Measurements from ENCODE around the gene KRT71. TPM values are rescaled to one million over a fixed set of nuclear protein-coding genes. Genes with fewer than 3 reads are reported as not detected.

KRT71 gene
- total RNA-seq (not detected), total RNA-seq (0 to 0.11 (median 0) reads per million in 172 experiments)
- polyA plus RNA-seq (2013, experiment 1 of 2), result not detected
- polyA plus RNA-seq (2013, experiment 2 of 2), result not detected

GRCh38 chr12:52552681-52553195, at the start of gene KRT71:
KRT71 (minus strand) TSS chr12:52553145; CDS start chr12:52553077, 68 bp downstream.
- ChIA-PET POLR2A (no interaction called here), CTCF (no interaction called here)
- H3K27me3 Mint-ChIP-seq, result no peaks in the 10 kb centered on the region
- Histone ChIP-seq H3K36me3 (ENCODE audit: insufficient read depth, low read length) (no peaks in the 10 kb centered on the region), H3K4me3 (ENCODE audit: low read length) (no peak within 1 kb of the TSS), H3K9me3 (ENCODE audit: control insufficient read depth in 1 of 2, insufficient read depth in 1 of 2, low read length in 2 of 2) (no peaks in the 10 kb centered on the region), H3K27me3 (ENCODE audit: control insufficient read depth in 1 of 2, insufficient read depth in 2 of 2, low read length in 2 of 2) (no peaks in the 10 kb centered on the region), H3K27ac (ENCODE audit: low read depth in 1 of 2, low read length in 2 of 2) (no peak within 1 kb of the TSS), H3K4me1 (ENCODE audit: insufficient read depth, low read length) (peaks cover 5% of the 10 kb centered on the region)
- TF ChIP-seq, protein P1, sequence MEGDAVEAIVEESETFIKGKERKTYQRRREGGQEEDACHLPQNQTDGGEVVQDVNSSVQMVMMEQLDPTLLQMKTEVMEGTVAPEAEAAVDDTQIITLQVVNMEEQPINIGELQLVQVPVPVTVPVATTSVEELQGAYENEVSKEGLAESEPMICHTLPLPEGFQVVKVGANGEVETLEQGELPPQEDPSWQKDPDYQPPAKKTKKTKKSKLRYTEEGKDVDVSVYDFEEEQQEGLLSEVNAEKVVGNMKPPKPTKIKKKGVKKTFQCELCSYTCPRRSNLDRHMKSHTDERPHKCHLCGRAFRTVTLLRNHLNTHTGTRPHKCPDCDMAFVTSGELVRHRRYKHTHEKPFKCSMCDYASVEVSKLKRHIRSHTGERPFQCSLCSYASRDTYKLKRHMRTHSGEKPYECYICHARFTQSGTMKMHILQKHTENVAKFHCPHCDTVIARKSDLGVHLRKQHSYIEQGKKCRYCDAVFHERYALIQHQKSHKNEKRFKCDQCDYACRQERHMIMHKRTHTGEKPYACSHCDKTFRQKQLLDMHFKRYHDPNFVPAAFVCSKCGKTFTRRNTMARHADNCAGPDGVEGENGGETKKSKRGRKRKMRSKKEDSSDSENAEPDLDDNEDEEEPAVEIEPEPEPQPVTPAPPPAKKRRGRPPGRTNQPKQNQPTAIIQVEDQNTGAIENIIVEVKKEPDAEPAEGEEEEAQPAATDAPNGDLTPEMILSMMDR (IDR thresholded peaks at IDR 0.05), result no peak
- ATAC-seq (ENCODE audit: poor library complexity) (no peak), DNase-seq (no peak)
- no peaks in the 10 kb centered on the region for H3K9me3 Mint-ChIP-seq
- intact Hi-C loops (cut with DNase I, micrococcal nuclease), result no loop called here
- no peaks in the 10 kb centered on the region for H3K4me1 Mint-ChIP-seq (ENCODE audit: low read depth)
- H3K27ac Mint-ChIP-seq, result no peak within 1 kb of the TSS
- no peaks in the 10 kb centered on the region for H3K36me3 Mint-ChIP-seq (ENCODE audit: low read depth)
- H3K4me3 Mint-ChIP-seq, result no peak within 1 kb of the TSS

DNA sequence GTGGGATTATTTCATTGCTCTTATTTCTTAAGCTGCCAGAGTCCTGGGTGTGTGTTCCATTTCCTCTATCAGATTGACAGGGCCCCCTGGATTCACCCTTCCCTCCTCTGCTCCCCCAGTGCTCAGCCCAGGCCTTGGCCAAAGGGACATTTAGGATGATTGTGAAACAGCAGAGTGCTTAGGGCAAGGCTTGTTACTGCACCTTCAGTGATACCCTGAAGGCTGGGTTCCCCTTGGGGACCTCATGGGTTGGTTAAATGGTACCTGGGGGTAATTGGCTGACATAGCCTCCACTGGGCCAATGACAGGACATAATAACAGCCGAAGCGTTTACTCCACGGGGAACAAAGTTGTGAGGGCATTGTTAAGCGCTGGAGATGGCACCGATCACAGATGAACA, 49.6 kb upstream of the KRT71 start:
- Histone ChIP-seq H3K27ac (ENCODE audit: low read depth in 1 of 2, low read length in 2 of 2) (no peak overlapping the region), H3K4me3 (ENCODE audit: low read length) (no peak overlapping the region), H3K36me3 (ENCODE audit: insufficient read depth, low read length) (no peaks in the 10 kb centered on the region), H3K4me1 (ENCODE audit: insufficient read depth, low read length) (peaks cover 50% of the 10 kb centered on the region), H3K27me3 (ENCODE audit: control insufficient read depth in 1 of 2, insufficient read depth in 2 of 2, low read length in 2 of 2) (peaks cover 0 to 7% of the 10 kb centered on the region in 2 experiments), H3K9me3 (ENCODE audit: control insufficient read depth in 1 of 2, insufficient read depth in 1 of 2, low read length in 2 of 2) (peaks cover 0 to 4% of the 10 kb centered on the region in 2 experiments)
- peaks cover 74% of the 10 kb centered on the region for H3K4me1 Mint-ChIP-seq (ENCODE audit: low read depth)
- H3K27ac Mint-ChIP-seq, result peak overlapping the region; percentile 89
- TF ChIP-seq, protein P1 (IDR thresholded peaks at IDR 0.05), result no peak
- H3K36me3 Mint-ChIP-seq (ENCODE audit: low read depth), result peaks cover 4% of the 10 kb centered on the region
- ChIA-PET POLR2A (interaction anchor here (0.6 to 0.8 kb wide), 2 partner anchors 8 to 10 kb away, joined by 3 read pairs; no protein-coding TSS in a partner anchor), CTCF (no interaction called here)
- intact Hi-C loops (cut with DNase I, micrococcal nuclease), result loop anchor here (2.0 kb wide), 1 partner anchor 16 kb away; no protein-coding TSS in a partner anchor
- peaks cover 5% of the 10 kb centered on the region for H3K27me3 Mint-ChIP-seq
- H3K4me3 Mint-ChIP-seq, result no peak overlapping the region
- H3K9me3 Mint-ChIP-seq, result no peaks in the 10 kb centered on the region
- no peak for ATAC-seq (ENCODE audit: poor library complexity)
- DNase-seq, result no peak

DNA sequence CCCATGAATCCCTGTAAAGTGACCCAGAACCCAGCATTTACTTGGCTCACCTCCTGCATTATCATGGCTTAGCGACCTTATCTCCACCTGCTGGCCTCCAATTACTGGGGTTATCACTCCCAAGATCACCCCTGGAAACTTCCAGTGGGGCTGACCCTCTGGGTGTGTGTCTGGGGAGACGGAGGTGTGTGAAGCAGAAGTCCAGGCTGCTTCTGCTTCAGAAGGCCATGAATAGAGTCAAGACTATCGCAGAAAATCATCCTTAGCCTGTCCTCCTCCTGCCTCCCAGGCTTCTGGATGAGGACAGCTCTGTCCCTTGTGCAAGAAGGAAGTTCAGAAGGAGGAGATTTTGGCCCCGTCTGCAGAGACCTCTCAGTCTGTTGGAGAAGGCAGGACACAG, 48.7 kb upstream of the KRT71 start:
- H3K4me1 Mint-ChIP-seq (ENCODE audit: low read depth), result peaks cover 65% of the 10 kb centered on the region
- no peak overlapping the region for H3K27ac ChIP-seq (ENCODE audit: low read depth in 1 of 2, low read length in 2 of 2)
- H3K4me1 ChIP-seq (ENCODE audit: insufficient read depth, low read length), result peaks cover 43% of the 10 kb centered on the region
- DNase-seq (no peak), ATAC-seq (ENCODE audit: poor library complexity) (no peak)
- H3K27me3 ChIP-seq (ENCODE audit: control insufficient read depth in 1 of 2, insufficient read depth in 2 of 2, low read length in 2 of 2), result peaks cover 0 to 7% of the 10 kb centered on the region in 2 experiments
- H3K27ac Mint-ChIP-seq, result peak overlapping the region; percentile 89
- CTCF ChIA-PET, result no interaction called here
- POLR2A ChIA-PET, result no interaction called here
- no peak overlapping the region for H3K4me3 ChIP-seq (ENCODE audit: low read length)
- no peak overlapping the region for H3K4me3 Mint-ChIP-seq
- no peaks in the 10 kb centered on the region for H3K36me3 ChIP-seq (ENCODE audit: insufficient read depth, low read length)
- H3K9me3 Mint-ChIP-seq, result no peaks in the 10 kb centered on the region
- TF ChIP-seq, protein P1 (IDR thresholded peaks at IDR 0.05), result no peak
- peaks cover 4% of the 10 kb centered on the region for H3K36me3 Mint-ChIP-seq (ENCODE audit: low read depth)
- peaks cover 0 to 4% of the 10 kb centered on the region in 2 experiments for H3K9me3 ChIP-seq (ENCODE audit: control insufficient read depth in 1 of 2, insufficient read depth in 1 of 2, low read length in 2 of 2)
- intact Hi-C loops (cut with DNase I, micrococcal nuclease), result loop anchor here (2.0 kb wide), 1 partner anchor 15 kb away; no protein-coding TSS in a partner anchor
- H3K27me3 Mint-ChIP-seq, result peaks cover 5% of the 10 kb centered on the region

Data from CD4-positive, alpha-beta T cell (primary cell).